C4-2B (cell line): ENCODE data around the gene TRIM63.

Experiments
- ZFX ChIP-seq: fragments of 450-650 bp; IDR thresholded peaks from 2 replicates; pipeline ENCODE4 v1.6.1; 2017
- TF ChIP-seq, protein P1 (sequence below): fragments of 450-650 bp; conservative IDR thresholded peaks from 2 replicates; pipeline ENCODE4 v1.5.1; 2017; ENCODE audit warnings: mild to moderate bottlenecking

DNA sequence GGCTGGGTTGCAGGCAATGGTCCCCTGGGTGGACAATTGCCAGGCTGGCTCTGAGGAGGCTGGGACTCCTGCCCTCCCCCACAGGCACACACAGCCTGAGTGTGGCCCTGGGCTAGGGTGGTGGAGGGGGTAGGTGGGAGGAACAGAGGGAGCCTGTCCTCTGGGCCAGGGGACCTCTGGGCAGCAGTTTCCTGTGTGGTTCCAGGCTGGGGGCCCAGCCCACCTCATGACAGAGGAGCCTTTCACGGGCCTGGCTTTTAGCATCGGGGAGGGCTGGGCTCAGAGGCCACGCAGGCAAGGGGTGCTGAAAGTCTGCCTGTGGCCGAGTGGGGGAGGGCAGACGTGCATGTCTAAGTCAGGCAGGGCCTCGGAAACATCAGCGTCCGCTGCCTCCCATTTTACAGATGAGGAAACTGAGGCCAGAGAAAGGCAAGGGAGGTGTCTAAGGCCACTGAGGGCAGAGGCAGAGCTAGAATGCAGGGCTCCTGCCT is 38.9 kb downstream of the TRIM63 start:
- TF ChIP-seq, protein P1, sequence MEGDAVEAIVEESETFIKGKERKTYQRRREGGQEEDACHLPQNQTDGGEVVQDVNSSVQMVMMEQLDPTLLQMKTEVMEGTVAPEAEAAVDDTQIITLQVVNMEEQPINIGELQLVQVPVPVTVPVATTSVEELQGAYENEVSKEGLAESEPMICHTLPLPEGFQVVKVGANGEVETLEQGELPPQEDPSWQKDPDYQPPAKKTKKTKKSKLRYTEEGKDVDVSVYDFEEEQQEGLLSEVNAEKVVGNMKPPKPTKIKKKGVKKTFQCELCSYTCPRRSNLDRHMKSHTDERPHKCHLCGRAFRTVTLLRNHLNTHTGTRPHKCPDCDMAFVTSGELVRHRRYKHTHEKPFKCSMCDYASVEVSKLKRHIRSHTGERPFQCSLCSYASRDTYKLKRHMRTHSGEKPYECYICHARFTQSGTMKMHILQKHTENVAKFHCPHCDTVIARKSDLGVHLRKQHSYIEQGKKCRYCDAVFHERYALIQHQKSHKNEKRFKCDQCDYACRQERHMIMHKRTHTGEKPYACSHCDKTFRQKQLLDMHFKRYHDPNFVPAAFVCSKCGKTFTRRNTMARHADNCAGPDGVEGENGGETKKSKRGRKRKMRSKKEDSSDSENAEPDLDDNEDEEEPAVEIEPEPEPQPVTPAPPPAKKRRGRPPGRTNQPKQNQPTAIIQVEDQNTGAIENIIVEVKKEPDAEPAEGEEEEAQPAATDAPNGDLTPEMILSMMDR, result no peak
- no peak for TF ChIP-seq ZFX
